HEK293 (cell line): ENCODE data around the gene MAPK14.

Experiments
- CTCF ChIA-PET: fragments of 350-600 bp; formaldehyde crosslinking; extraction: SDS; loops from one replicate; lab custom pipeline; 2021; ENCODE audit warnings: antibody characterized with exemption; lab: Yijun Ruan, JAX
- POLR2A ChIA-PET: fragments of 300-600 bp; formaldehyde crosslinking; extraction: SDS; loops from one replicate; lab custom pipeline; 2020; ENCODE audit warnings: antibody characterized with exemption, inconsistent platforms; lab: Yijun Ruan, JAX
- H3K27ac ChIP-seq: fragments of 200-500 bp; sonication (Bioruptor generic); 2 replicates; pipeline ENCODE4 v1.5.1; 2014; ENCODE audit warnings: low read depth, low read length, control low read depth, inconsistent platforms; ENCODE audit errors: extremely low read depth
- H3K36me3 ChIP-seq, 2 experiments: fragments of 200-500 bp in 1 of 2; sonication (Bioruptor generic) in 1 of 2; 1 replicate in 1 of 2; 2 replicates in 1 of 2; pipeline ENCODE4 v1.5.1; 2014 to 2017; ENCODE audit warnings: inconsistent platforms in 2 of 2, low read length in 2 of 2; ENCODE audit not compliant: control insufficient read depth in 2 of 2, insufficient read depth in 1 of 2
- H3K4me1 ChIP-seq: fragments of 200-500 bp; sonication (Bioruptor generic); 2 replicates; pipeline ENCODE4 v1.5.1; 2014; ENCODE audit warnings: mild to moderate bottlenecking, low read length, inconsistent platforms; ENCODE audit not compliant: control insufficient read depth, insufficient read depth
- H3K4me3 ChIP-seq: 2 replicates; pipeline ENCODE4 v1.5.1; 2011; ENCODE audit warnings: low read depth, mild to moderate bottlenecking, control low read depth, low read length, moderate library complexity
- H3K9me3 ChIP-seq: fragments of 200-500 bp; sonication (Bioruptor generic); 2 replicates; pipeline ENCODE4 v1.5.1; 2014; ENCODE audit warnings: low read depth, low read length, inconsistent platforms; ENCODE audit not compliant: control insufficient read depth, insufficient read depth
- EGR2 ChIP-seq: fragments of 450-650 bp; formaldehyde crosslinking; IDR thresholded peaks from 2 replicates; pipeline ENCODE4 v1.5.1; 2016; ENCODE audit warnings: low read depth, missing biosample characterization, missing genetic modification characterization
- FEZF1 ChIP-seq: fragments of 450-650 bp; formaldehyde crosslinking; IDR thresholded peaks from 2 replicates; pipeline ENCODE4 v1.5.1; 2016; ENCODE audit warnings: missing biosample characterization, missing genetic modification characterization
- GLIS1 ChIP-seq: fragments of 450-650 bp; formaldehyde crosslinking; IDR thresholded peaks from 2 replicates; pipeline ENCODE4 v1.5.1; 2016; ENCODE audit warnings: missing biosample characterization, missing genetic modification characterization
- HOXD13 ChIP-seq: sonication (generic); formaldehyde crosslinking; IDR thresholded peaks from 2 replicates; pipeline ENCODE4 v1.8.0; 2022; ENCODE audit warnings: missing genetic modification reagents, borderline replicate concordance
- KLF1 ChIP-seq: fragments of 450-650 bp; formaldehyde crosslinking; IDR thresholded peaks from 2 replicates; pipeline ENCODE4 v1.5.1; 2016; ENCODE audit warnings: missing biosample characterization, missing genetic modification characterization
- OVOL3 ChIP-seq: fragments of 450-650 bp; formaldehyde crosslinking; IDR thresholded peaks from 2 replicates; pipeline ENCODE4 v1.5.1; 2016; ENCODE audit warnings: missing biosample characterization, missing genetic modification characterization
- RBAK ChIP-seq: fragments of 450-650 bp; formaldehyde crosslinking; IDR thresholded peaks from 2 replicates; pipeline ENCODE4 v1.5.1; 2016; ENCODE audit warnings: missing biosample characterization, missing genetic modification characterization
- SCRT2 ChIP-seq: fragments of 450-650 bp; formaldehyde crosslinking; IDR thresholded peaks from 2 replicates; pipeline ENCODE4 v1.5.1; 2016; ENCODE audit warnings: missing biosample characterization, missing genetic modification characterization
- SETDB1 ChIP-seq: IDR thresholded peaks from one replicate; pipeline ENCODE4 v1.6.1; 2017; ENCODE audit warnings: mild to moderate bottlenecking, low read length, moderate library complexity, mixed read lengths; ENCODE audit not compliant: insufficient read length
- ZBTB17 ChIP-seq: fragments of 450-650 bp; formaldehyde crosslinking; IDR thresholded peaks from 2 replicates; pipeline ENCODE4 v1.5.1; 2016; ENCODE audit warnings: missing biosample characterization, missing genetic modification characterization
- ZNF10 ChIP-seq: fragments of 450-650 bp; formaldehyde crosslinking; IDR thresholded peaks from 2 replicates; pipeline ENCODE4 v1.5.1; 2017; ENCODE audit warnings: missing biosample characterization, missing genetic modification characterization
- ZNF121 ChIP-seq: fragments of 450-650 bp; formaldehyde crosslinking; IDR thresholded peaks from 2 replicates; pipeline ENCODE4 v1.5.1; 2016; ENCODE audit warnings: missing biosample characterization, missing genetic modification characterization
- ZNF239 ChIP-seq: fragments of 450-650 bp; formaldehyde crosslinking; IDR thresholded peaks from 2 replicates; pipeline ENCODE4 v1.5.1; 2016; ENCODE audit warnings: missing biosample characterization, missing genetic modification characterization
- ZNF248 ChIP-seq: fragments of 450-650 bp; formaldehyde crosslinking; IDR thresholded peaks from 2 replicates; pipeline ENCODE4 v1.5.1; 2017; ENCODE audit warnings: missing biosample characterization, missing genetic modification characterization
- ZNF335 ChIP-seq: fragments of 450-650 bp; formaldehyde crosslinking; conservative IDR thresholded peaks from 2 replicates; pipeline ENCODE4 v1.5.1; 2016; ENCODE audit warnings: missing biosample characterization, missing genetic modification characterization
- ZNF600 ChIP-seq: fragments of 450-650 bp; formaldehyde crosslinking; IDR thresholded peaks from 2 replicates; pipeline ENCODE4 v1.5.1; 2016; ENCODE audit warnings: missing biosample characterization, missing genetic modification characterization
- ZNF621 ChIP-seq: fragments of 450-650 bp; formaldehyde crosslinking; IDR thresholded peaks from 2 replicates; pipeline ENCODE4 v1.5.1; 2017; ENCODE audit warnings: missing biosample characterization, missing genetic modification characterization
- ZNF660 ChIP-seq: fragments of 450-650 bp; IDR thresholded peaks from 2 replicates; pipeline ENCODE4 v1.5.1; 2018; ENCODE audit warnings: missing biosample characterization, mild to moderate bottlenecking, missing genetic modification characterization
- ZNF664 ChIP-seq: fragments of 450-650 bp; formaldehyde crosslinking; IDR thresholded peaks from 2 replicates; pipeline ENCODE4 v1.5.1; 2016; ENCODE audit warnings: missing biosample characterization, missing genetic modification characterization
- ZNF785 ChIP-seq: fragments of 450-650 bp; formaldehyde crosslinking; IDR thresholded peaks from 2 replicates; pipeline ENCODE4 v1.5.1; 2016; ENCODE audit warnings: missing biosample characterization, missing genetic modification characterization
- ZNF792 ChIP-seq: fragments of 450-650 bp; formaldehyde crosslinking; IDR thresholded peaks from 2 replicates; pipeline ENCODE4 v1.5.1; 2016; ENCODE audit warnings: missing biosample characterization, missing genetic modification characterization
- ZSCAN23 ChIP-seq: fragments of 450-650 bp; formaldehyde crosslinking; IDR thresholded peaks from 2 replicates; pipeline ENCODE4 v1.5.1; 2016; ENCODE audit warnings: missing biosample characterization, missing genetic modification characterization
- ZSCAN30 ChIP-seq: fragments of 450-650 bp; IDR thresholded peaks from 2 replicates; pipeline ENCODE4 v1.5.1; 2018; ENCODE audit warnings: missing biosample characterization, mild to moderate bottlenecking, missing genetic modification characterization, moderate library complexity
- TF ChIP-seq, protein P1 (sequence below): fragments of 450-650 bp; IDR thresholded peaks from 2 replicates; pipeline ENCODE4 v1.5.1; 2018; ENCODE audit warnings: missing biosample characterization, mild to moderate bottlenecking, missing genetic modification characterization
- TF ChIP-seq, protein P2 (sequence below): fragments of 450-650 bp; formaldehyde crosslinking; IDR thresholded peaks from 2 replicates; pipeline ENCODE4 v1.5.1; 2017; ENCODE audit warnings: missing biosample characterization, missing genetic modification characterization
- TF ChIP-seq, protein P3 (sequence below): fragments of 450-650 bp; formaldehyde crosslinking; IDR thresholded peaks from 2 replicates; pipeline ENCODE4 v1.5.1; 2016; ENCODE audit warnings: missing biosample characterization, missing genetic modification characterization
- TF ChIP-seq, protein P4 (sequence below): fragments of 450-650 bp; formaldehyde crosslinking; IDR thresholded peaks from 2 replicates; pipeline ENCODE4 v1.5.1; 2017; ENCODE audit warnings: missing biosample characterization, missing genetic modification characterization

The MAPK14 gene

DNA sequence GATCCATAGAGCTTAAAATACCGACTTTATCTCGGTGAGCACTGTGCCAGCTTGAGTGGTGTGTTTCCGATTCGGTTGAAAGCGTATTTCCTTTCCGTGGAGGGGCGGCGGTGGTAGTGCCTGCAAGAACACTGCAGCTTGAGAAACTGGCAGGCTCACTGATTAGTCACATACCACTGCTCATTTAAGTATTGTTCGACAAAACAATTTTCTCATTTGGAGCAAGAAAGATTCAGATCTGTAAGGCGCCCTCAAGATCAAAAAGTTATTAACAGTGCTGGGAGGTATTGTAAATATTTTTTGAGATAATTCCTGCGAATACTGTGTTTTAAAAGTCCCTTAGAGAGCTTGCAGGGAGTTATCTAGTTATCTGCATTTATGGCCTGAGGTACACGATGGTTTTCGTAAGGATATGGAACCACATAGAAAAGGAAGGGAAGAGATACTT is 1.3 kb downstream of the MAPK14 start:
- no peaks in the 10 kb centered on the region for H3K9me3 ChIP-seq
- H3K4me1 ChIP-seq: peaks cover 7% of the 10 kb centered on the region; the same call in 1 of the 2 replicates
- peak; percentile 84 for TF ChIP-seq FEZF1
- TF ChIP-seq ZSCAN30 (tag by site-specific recombination): peak; percentile 57; the same call in 1 of the 2 replicates
- no peak for TF ChIP-seq RBAK (tag by site-specific recombination)
- TF ChIP-seq ZNF660 (tag by site-specific recombination): peak; percentile 60; the same call in 1 of the 2 replicates
- TF ChIP-seq ZNF664 (tag by site-specific recombination): peak; percentile 85
- TF ChIP-seq HOXD13: no peak
- TF ChIP-seq ZNF785 (tag by site-specific recombination): no peak
- peak; percentile 25; the same call in 1 of the 2 replicates for TF ChIP-seq ZBTB17
- peak; percentile 87 for TF ChIP-seq GLIS1 (tag by site-specific recombination)
- TF ChIP-seq, protein P1, sequence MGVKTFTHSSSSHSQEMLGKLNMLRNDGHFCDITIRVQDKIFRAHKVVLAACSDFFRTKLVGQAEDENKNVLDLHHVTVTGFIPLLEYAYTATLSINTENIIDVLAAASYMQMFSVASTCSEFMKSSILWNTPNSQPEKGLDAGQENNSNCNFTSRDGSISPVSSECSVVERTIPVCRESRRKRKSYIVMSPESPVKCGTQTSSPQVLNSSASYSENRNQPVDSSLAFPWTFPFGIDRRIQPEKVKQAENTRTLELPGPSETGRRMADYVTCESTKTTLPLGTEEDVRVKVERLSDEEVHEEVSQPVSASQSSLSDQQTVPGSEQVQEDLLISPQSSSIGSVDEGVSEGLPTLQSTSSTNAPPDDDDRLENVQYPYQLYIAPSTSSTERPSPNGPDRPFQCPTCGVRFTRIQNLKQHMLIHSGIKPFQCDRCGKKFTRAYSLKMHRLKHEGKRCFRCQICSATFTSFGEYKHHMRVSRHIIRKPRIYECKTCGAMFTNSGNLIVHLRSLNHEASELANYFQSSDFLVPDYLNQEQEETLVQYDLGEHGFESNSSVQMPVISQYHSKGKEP (tag by site-specific recombination): peak; percentile 77
- no peak for TF ChIP-seq KLF1
- peak; percentile 86 for TF ChIP-seq ZNF335
- peak; percentile 14; the same call in 1 of the 2 replicates for TF ChIP-seq ZNF600 (tag by site-specific recombination)
- TF ChIP-seq ZNF10: peak; percentile 75; the same call in 1 of the 2 replicates
- ChIA-PET CTCF (interaction anchor here (0.6 to 7.0 kb wide), 14 partner anchors 9 to 351 kb away, joined by 3 to 232 read pairs (median 4); no protein-coding TSS in a partner anchor), POLR2A (interaction anchor here (0.6 to 3.4 kb wide), 18 partner anchors 9 to 1326 kb away, joined by 3 to 32 read pairs (median 5); partner anchors contain the start of gene SRPK1)
- no peaks in the 10 kb centered on the region for H3K36me3 ChIP-seq
- H3K4me3 ChIP-seq: peak overlapping the region; percentile 78
- peak overlapping the region; percentile 90; the same call in 1 of the 2 replicates for H3K27ac ChIP-seq

DNA sequence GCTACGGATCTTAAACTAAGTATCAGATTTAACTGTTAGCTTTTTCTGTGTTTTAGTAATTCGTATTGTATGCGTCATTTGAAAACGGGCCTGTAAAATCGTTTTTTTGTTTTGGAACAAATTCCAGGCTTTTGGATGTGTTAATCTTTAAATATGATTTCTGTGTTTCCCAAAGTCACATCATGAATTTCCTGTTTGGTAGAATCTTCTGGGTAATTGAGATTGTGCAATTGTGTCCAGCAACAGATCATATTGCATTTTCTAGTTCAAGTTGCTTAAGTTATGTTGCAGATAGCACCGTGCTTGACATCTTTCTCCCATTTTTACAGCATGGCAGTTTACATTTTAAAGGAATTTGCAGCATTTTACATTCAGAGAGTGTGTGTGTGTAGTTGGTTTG is 1.9 kb downstream of the MAPK14 start:
- CTCF ChIA-PET: interaction anchor here (0.8 to 7.0 kb wide), 5 partner anchors 37 to 273 kb away, joined by 3 to 232 read pairs (median 21); no protein-coding TSS in a partner anchor
- POLR2A ChIA-PET: interaction anchor here (1.0 to 3.4 kb wide), 7 partner anchors 8 to 109 kb away, joined by 3 to 32 read pairs (median 10); partner anchors contain the start of gene SRPK1
- H3K9me3 ChIP-seq: no peaks in the 10 kb centered on the region
- peak overlapping the region; percentile 78 for H3K4me3 ChIP-seq
- TF ChIP-seq ZNF239 (no peak), ZNF121 (tag by site-specific recombination) (no peak), SETDB1 (no peak), ZSCAN23 (no peak), ZNF792 (tag by site-specific recombination) (no peak), ZNF660 (tag by site-specific recombination) (no peak), EGR2 (tag by site-specific recombination) (no peak), ZNF621 (tag by site-specific recombination) (no peak), OVOL3 (tag by site-specific recombination) (no peak), RBAK (tag by site-specific recombination) (no peak), SCRT2 (tag by site-specific recombination) (peak; percentile 88), ZNF248 (no peak)
- TF ChIP-seq, protein P2, sequence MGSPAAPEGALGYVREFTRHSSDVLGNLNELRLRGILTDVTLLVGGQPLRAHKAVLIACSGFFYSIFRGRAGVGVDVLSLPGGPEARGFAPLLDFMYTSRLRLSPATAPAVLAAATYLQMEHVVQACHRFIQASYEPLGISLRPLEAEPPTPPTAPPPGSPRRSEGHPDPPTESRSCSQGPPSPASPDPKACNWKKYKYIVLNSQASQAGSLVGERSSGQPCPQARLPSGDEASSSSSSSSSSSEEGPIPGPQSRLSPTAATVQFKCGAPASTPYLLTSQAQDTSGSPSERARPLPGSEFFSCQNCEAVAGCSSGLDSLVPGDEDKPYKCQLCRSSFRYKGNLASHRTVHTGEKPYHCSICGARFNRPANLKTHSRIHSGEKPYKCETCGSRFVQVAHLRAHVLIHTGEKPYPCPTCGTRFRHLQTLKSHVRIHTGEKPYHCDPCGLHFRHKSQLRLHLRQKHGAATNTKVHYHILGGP (tag by site-specific recombination): no peak
- TF ChIP-seq, protein P3, sequence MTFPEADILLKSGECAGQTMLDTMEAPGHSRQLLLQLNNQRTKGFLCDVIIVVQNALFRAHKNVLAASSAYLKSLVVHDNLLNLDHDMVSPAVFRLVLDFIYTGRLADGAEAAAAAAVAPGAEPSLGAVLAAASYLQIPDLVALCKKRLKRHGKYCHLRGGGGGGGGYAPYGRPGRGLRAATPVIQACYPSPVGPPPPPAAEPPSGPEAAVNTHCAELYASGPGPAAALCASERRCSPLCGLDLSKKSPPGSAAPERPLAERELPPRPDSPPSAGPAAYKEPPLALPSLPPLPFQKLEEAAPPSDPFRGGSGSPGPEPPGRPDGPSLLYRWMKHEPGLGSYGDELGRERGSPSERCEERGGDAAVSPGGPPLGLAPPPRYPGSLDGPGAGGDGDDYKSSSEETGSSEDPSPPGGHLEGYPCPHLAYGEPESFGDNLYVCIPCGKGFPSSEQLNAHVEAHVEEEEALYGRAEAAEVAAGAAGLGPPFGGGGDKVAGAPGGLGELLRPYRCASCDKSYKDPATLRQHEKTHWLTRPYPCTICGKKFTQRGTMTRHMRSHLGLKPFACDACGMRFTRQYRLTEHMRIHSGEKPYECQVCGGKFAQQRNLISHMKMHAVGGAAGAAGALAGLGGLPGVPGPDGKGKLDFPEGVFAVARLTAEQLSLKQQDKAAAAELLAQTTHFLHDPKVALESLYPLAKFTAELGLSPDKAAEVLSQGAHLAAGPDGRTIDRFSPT (tag by site-specific recombination): no peak
- TF ChIP-seq, protein P1 (tag by site-specific recombination): peak; percentile 65; the same call in 1 of the 2 replicates
- TF ChIP-seq, protein P4, sequence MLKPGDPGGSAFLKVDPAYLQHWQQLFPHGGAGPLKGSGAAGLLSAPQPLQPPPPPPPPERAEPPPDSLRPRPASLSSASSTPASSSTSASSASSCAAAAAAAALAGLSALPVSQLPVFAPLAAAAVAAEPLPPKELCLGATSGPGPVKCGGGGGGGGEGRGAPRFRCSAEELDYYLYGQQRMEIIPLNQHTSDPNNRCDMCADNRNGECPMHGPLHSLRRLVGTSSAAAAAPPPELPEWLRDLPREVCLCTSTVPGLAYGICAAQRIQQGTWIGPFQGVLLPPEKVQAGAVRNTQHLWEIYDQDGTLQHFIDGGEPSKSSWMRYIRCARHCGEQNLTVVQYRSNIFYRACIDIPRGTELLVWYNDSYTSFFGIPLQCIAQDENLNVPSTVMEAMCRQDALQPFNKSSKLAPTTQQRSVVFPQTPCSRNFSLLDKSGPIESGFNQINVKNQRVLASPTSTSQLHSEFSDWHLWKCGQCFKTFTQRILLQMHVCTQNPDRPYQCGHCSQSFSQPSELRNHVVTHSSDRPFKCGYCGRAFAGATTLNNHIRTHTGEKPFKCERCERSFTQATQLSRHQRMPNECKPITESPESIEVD (tag by site-specific recombination): peak; percentile 89
- no peak overlapping the region for H3K27ac ChIP-seq
- H3K36me3 ChIP-seq: no peaks in the 10 kb centered on the region
- peaks cover 9% of the 10 kb centered on the region; the same call in 1 of the 2 replicates for H3K4me1 ChIP-seq
